ENCODE data around the gene KCNMA1.

The KCNMA1 gene

DNA sequence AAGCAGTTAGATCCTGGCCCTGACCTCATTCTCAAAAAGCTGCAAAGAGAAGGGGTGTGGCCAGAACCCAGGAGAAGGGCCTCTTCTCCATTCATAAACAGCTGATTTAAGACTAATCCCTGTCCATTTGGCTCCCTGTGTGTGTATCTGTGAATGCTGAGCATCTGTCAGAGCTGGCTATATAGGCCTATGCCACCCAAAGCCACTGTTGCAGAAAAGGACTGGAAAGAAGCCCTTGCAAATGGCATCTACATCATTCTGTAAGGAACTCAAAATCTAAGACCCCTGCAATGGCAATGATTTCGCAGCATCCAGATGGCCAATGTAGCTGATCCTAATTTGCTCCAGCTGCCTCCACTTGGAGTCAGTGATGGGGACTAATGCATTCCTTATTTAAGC, 384.5 kb downstream of the KCNMA1 start:
- DNase-seq: no peak

DNA sequence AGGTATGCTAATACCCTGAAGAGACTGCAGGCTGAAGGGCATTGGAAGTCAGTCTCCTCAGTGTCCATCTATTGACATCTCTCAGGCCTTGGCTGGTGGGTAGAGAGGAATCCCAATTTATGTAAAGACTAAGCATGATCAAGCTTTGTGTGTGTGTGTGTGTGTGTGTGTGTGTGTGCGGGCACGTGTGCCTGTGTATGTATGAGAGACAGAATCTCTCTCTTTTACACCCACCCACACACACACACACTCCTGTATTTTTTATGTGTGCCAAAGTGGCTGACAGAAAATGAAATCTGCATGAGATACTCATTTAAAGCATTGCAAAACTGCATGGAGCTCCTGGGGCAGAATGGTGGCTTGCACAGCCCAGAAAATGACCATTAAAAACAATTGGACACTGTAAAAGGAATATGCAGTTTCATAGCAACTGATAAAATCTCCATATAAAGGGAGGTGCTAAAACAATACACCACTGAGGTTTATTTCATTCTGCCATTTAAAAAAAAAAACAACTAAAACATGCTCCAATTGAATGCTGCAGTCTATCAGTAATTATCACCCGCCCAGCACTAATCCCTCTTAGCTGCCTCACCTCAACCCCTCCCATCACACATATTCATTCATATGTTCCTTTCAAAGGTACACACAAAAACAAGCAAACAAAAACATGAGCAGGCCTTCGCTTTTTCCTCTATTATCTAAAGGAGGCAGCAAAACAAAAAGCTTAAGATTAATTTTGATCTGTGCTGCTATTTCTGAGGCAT, 385.0 kb downstream of the KCNMA1 start:
- no peak for DNase-seq

DNA sequence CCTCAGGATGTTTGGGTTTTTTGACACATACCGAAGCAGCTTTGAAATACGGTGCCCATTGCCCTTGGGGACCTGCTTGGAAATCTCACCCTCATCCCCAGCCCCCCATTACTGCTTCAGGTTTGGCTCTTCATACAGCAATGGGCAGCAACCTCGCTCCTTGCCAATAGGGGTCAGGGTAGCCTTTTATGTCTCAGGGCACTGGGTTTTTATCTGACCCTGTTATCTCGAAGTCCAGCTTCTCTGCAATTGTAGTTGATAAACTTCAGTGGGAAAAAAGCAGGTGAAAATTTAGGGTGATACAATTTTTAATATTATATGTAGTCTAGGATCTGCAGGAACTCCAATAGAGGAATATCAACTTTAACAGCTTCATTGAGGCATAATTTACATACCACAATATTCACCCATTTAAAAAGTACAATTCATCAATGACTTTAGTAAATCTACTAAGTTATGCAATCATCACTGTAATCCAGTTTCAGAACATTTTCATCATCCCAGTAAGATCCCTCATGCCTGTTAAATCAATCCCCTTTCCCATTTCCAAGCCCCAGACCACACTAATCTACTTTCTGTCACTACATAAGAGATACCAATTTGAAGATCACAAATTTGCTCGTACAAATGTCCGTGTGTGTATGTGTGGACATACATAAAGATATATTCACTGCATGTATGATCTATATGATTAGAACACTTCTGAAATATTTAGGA, 386.2 kb downstream of the KCNMA1 start:
- DNase-seq: peak; percentile 40 to 45 (median 45)

DNA sequence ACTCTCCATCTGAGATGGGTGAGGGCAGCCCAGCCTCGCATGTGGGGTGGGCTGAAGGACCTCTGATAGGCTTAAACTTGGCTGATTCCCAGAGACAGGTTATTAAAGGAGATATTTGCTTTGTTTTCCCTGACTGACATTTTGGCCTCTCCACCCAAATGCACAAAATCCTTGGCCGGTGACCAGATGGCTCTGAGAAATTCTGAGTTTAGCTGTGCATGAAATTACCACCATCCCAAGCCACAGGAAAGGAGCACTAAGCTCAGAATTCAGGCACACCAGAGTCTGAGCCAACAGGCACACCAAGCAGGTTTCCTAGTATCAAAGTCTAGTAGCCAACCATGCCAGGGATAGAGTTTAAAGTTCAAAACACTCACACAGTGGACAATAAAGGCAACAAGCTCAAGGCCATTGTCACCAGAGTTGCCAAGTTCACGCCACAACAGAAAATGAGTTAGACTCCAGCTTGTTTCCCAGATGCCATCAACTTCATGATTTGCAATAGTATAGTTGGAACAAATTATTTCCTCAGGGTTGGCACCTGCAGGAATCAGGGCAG, 387.6 kb downstream of the KCNMA1 start:
- DNase-seq: no peak

DNA sequence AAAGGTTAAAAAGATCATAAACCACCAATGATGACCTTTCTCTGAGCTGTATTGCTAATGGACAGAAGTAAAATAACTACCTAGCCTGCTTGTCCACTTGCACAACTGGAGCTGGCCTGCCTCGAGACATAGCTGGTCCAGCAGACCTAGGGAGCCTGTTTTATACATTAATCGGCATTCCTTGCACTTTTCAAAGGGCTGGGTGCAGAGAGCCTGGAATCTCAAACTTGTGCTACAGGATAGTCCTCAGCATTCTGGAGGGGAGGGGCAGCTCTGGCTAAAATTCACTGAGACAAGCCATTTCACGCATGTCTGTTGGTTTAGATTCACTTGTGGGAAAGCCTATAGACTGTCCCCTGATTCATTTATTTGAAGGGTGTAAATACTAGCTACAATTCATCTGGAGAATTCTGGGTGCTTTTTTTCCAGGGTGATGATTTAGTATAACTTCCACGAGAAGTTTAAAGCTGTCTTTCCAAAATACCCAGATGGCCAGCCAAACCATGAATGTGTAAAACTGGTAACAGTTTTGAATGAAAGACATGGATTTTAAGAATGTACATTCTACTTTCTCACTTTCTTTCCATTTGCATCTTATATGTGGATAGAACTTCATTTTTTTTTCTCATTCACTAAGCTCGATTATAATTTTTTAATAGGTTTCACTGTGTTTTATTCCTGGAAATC, 389.4 kb downstream of the KCNMA1 start:
- no peak for DNase-seq

DNA sequence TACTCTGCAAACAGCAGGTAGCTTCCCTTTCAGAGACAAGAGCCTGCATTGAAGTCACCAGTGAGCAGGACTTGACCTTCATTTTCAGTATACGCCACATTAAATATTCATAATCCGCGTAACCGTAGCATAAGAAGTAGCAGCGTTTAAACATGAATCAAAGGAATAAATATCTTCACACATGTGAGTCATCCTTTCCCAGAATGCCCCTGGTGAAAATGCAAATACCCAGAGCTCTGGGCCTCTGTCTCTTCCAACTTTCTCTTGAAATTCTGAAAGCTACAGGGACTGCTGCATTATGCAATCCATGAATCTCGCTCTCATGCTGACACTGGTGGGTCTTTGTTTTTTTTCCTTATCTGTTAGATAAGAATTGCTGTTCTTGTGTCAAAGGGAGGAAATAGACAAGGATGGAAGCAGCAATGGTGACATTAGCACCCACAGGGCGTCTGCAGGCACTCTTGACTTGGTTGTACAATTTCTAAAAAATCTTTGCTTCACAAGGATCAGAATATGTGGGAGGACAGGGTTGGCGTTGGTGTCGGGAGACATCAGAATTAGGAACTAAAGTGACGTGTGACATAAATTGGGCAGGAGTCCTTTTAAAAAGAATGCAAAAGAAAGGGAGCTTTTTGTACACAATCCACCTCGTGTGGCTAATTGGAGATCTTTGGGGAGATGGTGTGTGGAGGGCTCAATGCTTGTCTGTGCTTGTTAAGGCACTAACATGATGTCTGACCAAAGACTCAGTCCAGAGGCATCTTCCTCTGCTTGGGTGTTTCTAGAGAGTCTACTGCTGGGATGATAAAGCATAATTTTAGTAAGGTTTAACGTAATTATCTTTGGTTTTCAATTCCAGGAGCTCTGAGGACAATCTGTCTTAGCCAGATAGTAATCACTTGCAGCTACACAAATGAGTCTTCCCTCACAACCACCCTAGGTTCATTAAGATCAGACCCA, 390.3 kb downstream of the KCNMA1 start:
- peak; percentile 70 to 86 (median 76) for DNase-seq

DNA sequence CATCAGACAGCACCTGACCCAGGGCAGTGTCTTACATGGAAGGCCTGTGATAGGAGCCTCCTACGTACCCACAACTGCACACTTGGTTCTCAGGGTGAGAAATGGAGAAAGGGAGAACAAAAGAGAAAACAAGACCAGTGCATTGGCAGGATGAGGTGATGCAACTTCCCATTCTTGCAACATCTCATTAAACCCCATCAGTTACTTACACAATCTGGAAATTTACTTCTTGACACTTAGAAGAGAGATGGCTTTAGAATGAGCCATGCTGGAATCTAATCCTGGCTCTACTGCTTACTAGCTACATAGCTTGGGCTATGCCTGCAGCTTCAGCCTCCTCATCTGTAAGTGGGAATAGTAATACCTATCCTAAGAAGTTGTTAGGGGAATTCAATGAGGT, 391.7 kb downstream of the KCNMA1 start:
- DNase-seq: peak; percentile 83 to 93 (median 93)

DNA sequence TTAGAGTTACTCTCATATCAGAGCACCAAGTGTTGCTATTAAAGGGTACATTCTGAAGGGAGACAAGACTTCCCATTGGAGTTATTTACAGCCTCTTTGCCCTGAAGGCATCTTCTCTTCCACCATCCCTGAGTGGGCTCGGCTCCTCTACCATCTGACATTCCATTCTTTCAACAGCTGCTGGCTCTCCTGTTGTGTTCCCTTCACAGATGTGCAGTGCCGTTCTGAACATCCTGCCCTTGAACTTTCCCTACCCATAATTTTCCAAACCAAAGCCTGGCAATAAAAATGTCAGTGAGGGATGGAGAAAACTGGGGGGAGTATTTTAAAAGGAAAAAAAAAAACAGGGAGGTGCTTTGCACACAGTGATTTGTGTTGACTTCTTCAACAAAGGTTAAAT, 392.9 kb downstream of the KCNMA1 start:
- no peak for DNase-seq

DNA sequence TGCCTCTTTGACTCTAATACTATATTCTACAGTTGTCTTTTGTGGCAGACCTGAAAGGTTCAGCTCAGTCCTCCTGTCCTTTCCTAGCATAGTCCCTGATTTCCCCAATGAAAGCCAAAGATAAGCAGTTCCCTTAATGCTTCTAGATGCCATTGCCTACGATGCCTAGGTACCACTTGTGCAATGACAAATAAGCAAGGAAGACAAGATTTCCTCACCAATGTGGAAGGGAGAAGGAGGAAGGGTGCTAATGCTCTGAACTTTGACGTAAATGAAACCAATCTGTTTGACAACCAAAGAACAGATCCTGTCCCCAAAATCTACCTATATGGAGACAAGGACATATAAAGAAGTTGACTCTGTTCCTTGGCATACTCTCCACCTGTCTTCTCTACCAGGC, 393.3 kb downstream of the KCNMA1 start:
- peak; percentile 7 to 45 (median 24) for DNase-seq

DNA sequence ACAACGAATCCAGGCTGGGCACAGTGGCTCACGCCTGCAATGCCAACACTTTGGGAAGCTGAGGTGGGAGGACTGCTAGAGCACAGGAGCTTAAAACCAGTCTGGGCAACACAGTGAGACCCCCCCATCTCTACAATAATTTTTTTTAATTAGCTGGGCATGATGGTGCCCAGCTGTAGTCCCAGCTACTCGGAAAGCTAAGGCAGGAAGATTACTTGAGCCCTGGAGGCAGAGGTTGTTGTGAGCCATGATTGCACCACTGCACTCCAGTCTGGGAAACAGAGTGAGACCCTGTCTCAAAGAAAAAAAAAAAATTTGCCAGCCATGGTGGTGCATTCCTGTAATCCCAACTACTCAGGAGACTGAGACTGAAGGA, 396.3 kb downstream of the KCNMA1 start:
- DNase-seq: no peak

DNA sequence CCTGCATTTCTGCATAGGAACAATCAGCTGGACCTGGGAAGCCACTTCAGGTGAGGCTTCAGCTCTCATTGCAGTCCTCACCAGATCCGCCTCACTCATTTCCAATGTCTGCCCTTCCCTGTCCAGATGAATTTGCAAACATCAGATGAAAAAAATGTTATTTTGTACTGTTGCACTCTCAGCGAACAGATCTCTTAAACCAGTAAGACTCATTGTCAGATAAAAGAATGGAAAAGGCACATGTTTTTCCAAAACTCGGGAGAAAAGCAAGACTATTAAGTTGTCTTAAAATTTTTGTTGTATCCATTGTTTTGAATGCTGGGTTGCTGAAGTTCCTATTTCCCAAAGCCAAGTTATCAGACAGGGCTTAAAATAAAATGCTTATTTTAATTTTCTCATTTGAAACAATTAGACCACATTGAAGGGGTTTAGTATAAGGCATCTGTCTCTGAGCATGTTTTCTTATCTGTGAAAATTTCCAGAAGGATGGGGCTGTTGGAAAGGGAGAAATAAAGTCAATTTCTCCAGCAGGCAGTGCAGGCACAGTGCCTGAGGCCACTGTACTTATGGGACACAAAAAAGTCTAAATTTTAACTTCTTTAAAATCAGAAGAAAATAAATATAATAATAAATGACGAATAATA, 396.8 kb downstream of the KCNMA1 start:
- DNase-seq: no peak

DNA sequence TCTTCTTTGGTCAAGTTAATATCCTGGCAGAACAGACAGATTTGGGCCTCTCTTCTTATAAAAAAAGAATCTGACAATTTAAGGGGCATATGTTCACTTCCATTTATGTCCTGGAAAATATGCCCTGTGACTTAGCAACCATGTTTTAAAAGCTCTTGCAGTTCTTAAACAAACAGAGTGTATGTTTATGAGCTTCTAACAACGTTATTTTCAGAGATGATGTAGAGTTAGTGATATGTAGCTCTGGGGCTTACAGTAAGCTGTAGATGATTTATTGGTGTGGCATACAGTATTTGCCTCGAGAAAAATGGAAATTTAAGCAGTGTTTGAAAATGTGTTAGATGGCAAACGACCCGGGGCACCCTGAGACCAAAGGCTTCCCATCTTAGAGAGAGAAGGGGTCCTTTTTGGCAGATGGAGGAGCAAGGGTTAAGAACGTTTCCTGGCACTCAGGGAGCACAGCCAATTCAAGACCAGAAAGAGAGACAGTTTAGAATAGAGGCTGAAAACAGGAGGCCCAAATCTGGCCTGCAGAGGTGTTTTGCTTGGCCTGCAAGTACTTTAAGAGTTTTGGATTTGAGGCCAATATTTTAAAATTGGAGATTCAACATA, 397.5 kb downstream of the KCNMA1 start:
- no peak for DNase-seq

DNA sequence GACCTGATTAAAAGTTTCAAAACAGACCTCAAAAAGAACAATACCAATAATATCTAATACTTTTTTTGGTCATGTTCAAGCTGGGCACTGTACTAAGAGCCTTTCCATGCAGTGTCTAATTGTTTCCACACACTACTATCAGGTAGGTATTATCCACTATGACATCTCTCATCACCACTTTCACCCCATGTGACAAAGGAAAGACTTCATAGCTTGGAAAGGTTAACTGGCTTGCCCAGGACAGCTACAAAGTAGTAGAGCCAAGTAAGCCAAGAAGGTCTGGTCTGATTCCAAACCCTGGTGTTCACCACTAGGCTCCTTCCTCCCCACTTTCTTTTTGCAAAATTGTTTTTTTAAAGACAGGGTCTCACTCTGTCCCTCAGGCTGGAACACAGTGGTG, 400.5 kb downstream of the KCNMA1 start:
- no peak for DNase-seq

DNA sequence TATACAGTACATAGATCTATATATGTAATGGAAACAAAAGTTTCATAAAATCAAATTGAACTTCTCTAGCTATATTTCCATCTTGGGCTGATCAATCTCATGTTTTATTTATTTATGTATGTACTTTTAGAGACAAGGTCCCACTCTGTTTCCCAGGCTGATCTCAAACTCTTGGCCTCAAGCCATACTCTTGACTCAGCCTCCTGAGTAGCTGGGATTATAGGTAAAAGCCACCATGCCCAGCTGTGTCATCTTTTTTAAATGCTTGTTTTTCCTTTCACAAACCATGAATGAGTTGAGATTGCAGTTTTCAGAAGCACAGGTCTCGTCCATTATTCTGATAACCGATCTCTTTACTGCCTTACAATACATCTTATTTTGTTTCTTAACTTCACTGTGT, 400.9 kb downstream of the KCNMA1 start:
- DNase-seq: no peak

DNA sequence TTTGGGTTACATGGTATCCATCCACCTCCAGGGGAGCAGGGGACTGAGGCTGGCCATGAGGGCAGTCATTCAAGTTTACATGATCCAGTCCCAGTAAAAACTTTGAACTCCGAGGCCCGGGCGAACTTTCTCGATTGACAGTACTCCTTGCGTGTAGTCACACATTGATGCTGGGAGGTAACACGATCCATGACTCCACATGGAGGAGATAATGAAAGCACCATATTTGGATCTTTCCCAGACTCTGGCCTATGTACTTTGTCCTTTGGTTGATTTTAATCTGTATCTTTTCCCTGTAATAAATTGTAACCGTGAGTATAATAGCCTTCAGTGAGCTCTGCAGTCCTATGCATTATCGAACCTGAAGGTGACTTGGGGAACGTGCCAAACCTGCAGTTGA, 401.6 kb downstream of the KCNMA1 start:
- DNase-seq: no peak

DNA sequence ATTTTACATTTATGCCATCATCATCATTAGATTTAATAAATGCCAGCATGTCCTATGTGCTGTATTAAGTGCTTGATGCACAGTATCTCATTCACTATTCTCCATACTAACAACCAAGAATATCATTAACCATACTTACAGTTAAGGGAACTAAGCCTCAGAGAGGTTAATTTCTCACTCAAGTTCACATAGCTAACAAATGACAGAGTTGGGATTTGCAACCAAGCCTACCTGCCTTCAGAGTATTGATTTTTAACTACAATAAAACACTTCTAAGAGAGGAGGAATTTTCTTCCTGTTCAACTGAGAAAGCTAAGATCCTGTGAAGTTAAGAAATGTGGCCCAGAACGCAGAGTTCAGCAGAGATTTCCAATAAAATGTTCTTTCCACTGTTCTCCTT, 403.0 kb downstream of the KCNMA1 start:
- DNase-seq: no peak

DNA sequence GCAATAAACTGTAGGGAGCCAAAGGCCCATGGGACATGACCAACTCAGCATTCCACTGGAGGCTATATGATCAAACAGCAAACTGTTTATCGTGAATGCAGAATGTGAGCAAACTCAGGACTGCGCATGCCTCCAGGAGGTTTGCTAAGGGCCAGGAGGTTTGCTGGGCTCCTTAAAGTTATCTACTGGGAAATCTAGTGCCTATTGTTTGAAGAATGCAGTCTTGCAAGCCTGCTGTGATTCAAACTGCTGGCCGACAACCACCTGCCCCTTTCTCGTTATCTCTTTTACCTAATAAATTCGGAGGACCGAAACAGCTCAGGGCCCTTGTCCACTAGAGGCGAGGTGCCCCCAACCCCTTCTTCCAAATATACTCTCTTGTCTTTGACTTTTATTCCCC, 404.1 kb downstream of the KCNMA1 start:
- no peak for DNase-seq

DNA sequence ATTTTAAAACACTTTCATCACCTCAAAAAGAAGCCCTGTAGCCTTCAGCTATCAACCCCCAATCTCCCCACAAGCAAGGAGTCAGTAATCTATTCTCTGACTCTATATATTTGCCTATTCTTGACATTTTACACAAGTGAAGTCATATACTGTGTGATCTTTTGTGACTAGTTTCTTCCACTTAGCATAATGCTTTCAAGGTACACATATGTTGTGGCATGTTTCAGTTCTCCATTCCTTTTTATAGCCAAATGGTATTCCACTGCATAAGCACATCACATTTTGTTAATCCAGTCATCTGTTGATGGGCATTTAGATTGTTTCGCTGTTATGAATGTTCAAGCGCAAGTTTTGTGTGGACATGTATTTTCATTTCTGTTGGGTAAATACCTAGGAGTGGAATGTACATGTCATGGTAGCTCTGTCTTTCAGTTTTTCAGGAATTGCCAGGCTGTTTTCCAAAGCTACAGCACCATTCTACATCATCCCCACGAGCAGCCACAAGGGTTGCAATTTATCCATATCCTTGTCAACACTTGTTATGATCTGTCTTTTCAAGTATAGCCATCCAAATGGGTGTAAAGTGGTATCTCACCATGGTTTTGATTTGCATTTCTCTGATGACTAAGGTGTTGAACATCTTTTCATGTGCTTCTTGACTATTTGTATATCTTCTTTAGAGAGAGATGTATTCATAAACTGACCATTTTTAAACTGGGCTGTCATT, 405.6 kb downstream of the KCNMA1 start:
- no peak for DNase-seq

DNA sequence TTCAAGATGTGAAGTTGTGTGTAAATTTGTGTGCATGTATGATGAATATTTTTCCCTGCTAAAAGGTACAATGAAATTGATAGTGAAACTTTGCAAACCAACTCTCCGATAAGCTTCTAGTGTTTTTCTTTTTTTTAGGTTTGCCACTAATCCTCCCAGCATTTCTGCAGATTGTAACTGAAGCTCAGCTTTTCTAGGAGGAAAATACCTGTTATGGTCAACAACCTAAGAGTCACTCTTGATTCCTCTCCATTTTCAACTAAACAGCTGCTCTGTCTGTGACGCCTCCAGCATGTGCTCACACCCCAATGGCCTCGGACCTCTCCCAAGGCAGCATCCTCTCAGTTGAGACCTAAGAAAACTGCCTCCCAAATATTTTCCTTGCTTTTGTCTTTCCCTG, 406.2 kb downstream of the KCNMA1 start:
- DNase-seq: no peak

DNA sequence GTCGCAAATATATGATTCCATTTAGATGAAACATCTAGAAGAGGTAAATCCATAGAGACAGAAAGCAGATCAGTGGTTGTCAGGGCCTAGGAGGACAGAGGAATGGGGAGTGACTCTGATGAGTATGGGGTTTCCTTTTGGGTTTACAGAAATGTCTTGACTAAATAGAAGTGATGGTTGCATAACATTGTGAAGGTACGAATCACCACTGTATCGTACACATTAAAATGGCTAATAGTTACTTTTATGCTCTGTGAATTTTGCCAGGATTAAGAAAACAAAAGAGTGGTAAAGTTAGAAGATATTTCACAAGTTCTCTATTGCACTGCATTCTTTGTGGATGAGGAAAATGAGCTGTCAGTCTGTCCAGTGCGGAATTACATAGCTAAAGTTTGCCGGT, 407.4 kb downstream of the KCNMA1 start:
- no peak for DNase-seq

DNA sequence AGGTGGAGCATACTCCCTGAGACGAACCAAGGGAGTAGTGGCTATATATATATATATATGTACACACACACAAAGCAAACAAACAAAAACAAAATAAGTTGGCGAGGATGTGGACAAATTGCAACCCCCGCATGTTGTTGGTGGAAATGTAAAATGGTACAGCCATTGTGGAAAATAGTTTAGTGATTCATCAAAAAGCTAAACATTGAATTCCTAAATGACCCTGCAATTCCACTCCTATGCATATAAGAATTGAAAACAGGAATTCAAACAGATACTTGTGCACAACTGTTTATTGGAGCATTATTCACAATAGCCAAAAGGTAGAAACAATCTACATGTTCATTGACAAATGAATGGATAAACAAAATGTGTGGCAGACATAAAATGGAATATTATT, 407.9 kb downstream of the KCNMA1 start:
- no peak for DNase-seq

Measured in suppressor macrophage treated with lipopolysaccharide for 1 hour (primary cell).